SK-N-SH treated with all-trans-retinoic acid at 6 μM for 48 hours (cell line): Measurements from ENCODE around the gene GRK4.

Source experiments
- ATAC-seq: fragments of 200-7000 bp; cut with Tn5 transposase; 3 replicates; pipeline ENCODE4 v1.9.1; 2020; ENCODE audit warnings: mild to moderate bottlenecking, moderate library complexity
- ARNTL ChIP-seq: fragments of 450-650 bp; formaldehyde crosslinking; IDR thresholded peaks from 2 replicates; pipeline ENCODE4 v1.5.0; 2020; ENCODE audit warnings: low read depth, mild to moderate bottlenecking, moderate library complexity, borderline replicate concordance
- BACH2 ChIP-seq: fragments of 250-450 bp; sonication (Bioruptor Pico); IDR thresholded peaks from 2 replicates; pipeline ENCODE4 v1.9.0; 2021; ENCODE audit warnings: mild to moderate bottlenecking, borderline replicate concordance
- ESRRG ChIP-seq: fragments of 250-450 bp; sonication (Bioruptor Pico); IDR thresholded peaks from 2 replicates; pipeline ENCODE4 v1.6.1; 2021; ENCODE audit warnings: mild to moderate bottlenecking
- GLIS3 ChIP-seq: fragments of 250-450 bp; sonication (Bioruptor Pico); IDR thresholded peaks from 2 replicates; pipeline ENCODE4 v1.5.0; 2020; ENCODE audit warnings: mild to moderate bottlenecking, moderate library complexity
- ISL1 ChIP-seq: fragments of 250-450 bp; sonication (Bioruptor Pico); IDR thresholded peaks from 2 replicates; pipeline ENCODE4 v2.1.2; 2022; ENCODE audit warnings: mild to moderate bottlenecking, moderate library complexity
- OSR1 ChIP-seq: fragments of 250-450 bp; sonication (Bioruptor Pico); IDR thresholded peaks from 2 replicates; pipeline ENCODE4 v1.8.0; 2022; ENCODE audit warnings: moderate library complexity, mild to moderate bottlenecking, inconsistent platforms
- PPARA ChIP-seq: fragments of 250-450 bp; sonication (Bioruptor Pico); IDR thresholded peaks from 2 replicates; pipeline ENCODE4 v1.5.0; 2020; ENCODE audit warnings: mild to moderate bottlenecking, borderline replicate concordance
- RARB ChIP-seq: fragments of 250-450 bp; sonication (Bioruptor Pico); IDR thresholded peaks from 2 replicates; pipeline ENCODE4 v1.8.0; 2021; ENCODE audit warnings: mild to moderate bottlenecking, moderate library complexity
- TCF4 ChIP-seq: fragments of 250-450 bp; sonication (Bioruptor Pico); IDR thresholded peaks from 2 replicates; pipeline ENCODE4 v1.8.0; 2021; ENCODE audit warnings: mild to moderate bottlenecking, moderate library complexity, borderline replicate concordance
- TOX ChIP-seq: fragments of 250-450 bp; sonication (Bioruptor Pico); IDR thresholded peaks from 2 replicates; pipeline ENCODE4 v1.8.0; 2021; ENCODE audit warnings: mild to moderate bottlenecking, moderate library complexity, borderline replicate concordance
- ZC3H10 ChIP-seq: fragments of 250-450 bp; sonication (Bioruptor Pico); IDR thresholded peaks from 2 replicates; pipeline ENCODE4 v1.5.1; 2021; ENCODE audit warnings: mild to moderate bottlenecking, moderate library complexity
- ZFP3 ChIP-seq: fragments of 250-450 bp; sonication (Bioruptor Pico); IDR thresholded peaks from 2 replicates; pipeline ENCODE4 v1.5.0; 2020; ENCODE audit warnings: mild to moderate bottlenecking, moderate library complexity
- ZFP30 ChIP-seq: fragments of 450-650 bp; formaldehyde crosslinking; IDR thresholded peaks from 2 replicates; pipeline ENCODE4 v1.5.0; 2022; ENCODE audit warnings: mild to moderate bottlenecking, moderate library complexity
- ZNF70 ChIP-seq: fragments of 450-650 bp; formaldehyde crosslinking; IDR thresholded peaks from 2 replicates; pipeline ENCODE4 v1.5.0; 2020; ENCODE audit warnings: mild to moderate bottlenecking, moderate library complexity
- ZNF8 ChIP-seq: fragments of 450-650 bp; formaldehyde crosslinking; IDR thresholded peaks from 2 replicates; pipeline ENCODE4 v1.5.0; 2020; ENCODE audit warnings: mild to moderate bottlenecking, moderate library complexity
- TF ChIP-seq, protein P1 (sequence below): fragments of 250-450 bp; sonication (Bioruptor Pico); IDR thresholded peaks from 2 replicates; pipeline ENCODE4 v1.5.0; 2020; ENCODE audit warnings: mild to moderate bottlenecking, moderate library complexity
- TF ChIP-seq, protein P2 (sequence below): fragments of 250-450 bp; sonication (Bioruptor Pico); IDR thresholded peaks from 2 replicates; pipeline ENCODE4 v1.8.0; 2020; ENCODE audit warnings: mild to moderate bottlenecking, moderate library complexity, borderline replicate concordance
- TF ChIP-seq, protein P3 (sequence below): fragments of 250-450 bp; sonication (Bioruptor Pico); IDR thresholded peaks from 2 replicates; pipeline ENCODE4 v1.5.1; 2020; ENCODE audit warnings: low read depth, mild to moderate bottlenecking, moderate library complexity
- TF ChIP-seq, protein P4 (sequence below): fragments of 250-450 bp; sonication (Bioruptor Pico); IDR thresholded peaks from 2 replicates; pipeline ENCODE4 v1.5.1; 2021; ENCODE audit warnings: mild to moderate bottlenecking, moderate library complexity

GRK4 gene

DNA sequence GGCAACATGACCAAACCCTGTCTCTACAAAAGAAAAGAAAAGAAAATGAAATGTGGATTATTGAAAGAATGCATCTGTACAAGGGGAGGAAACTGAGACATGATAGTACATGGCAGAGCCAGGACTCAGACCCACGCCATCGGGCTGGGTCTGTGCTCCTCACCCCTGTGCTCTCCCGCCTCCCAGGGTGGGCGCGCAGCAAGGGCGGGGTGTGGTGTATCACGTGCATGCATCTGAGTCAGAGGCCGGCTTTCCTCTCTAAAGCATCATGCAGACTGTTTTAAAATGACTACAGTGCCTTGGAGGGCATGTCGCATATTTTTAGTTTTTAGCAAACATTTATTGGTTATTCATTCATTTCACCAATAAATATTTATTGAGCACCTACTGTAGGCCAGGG lies 63.2 kb downstream of the GRK4 start:
- no peak for ATAC-seq
- TF ChIP-seq TCF4 (CRISPR knock-in tag) (no peak), ZC3H10 (CRISPR knock-in tag) (no peak), TOX (CRISPR knock-in tag) (no peak), GLIS3 (CRISPR knock-in tag) (no peak), ZFP3 (CRISPR knock-in tag) (no peak)
- TF ChIP-seq, protein P1, sequence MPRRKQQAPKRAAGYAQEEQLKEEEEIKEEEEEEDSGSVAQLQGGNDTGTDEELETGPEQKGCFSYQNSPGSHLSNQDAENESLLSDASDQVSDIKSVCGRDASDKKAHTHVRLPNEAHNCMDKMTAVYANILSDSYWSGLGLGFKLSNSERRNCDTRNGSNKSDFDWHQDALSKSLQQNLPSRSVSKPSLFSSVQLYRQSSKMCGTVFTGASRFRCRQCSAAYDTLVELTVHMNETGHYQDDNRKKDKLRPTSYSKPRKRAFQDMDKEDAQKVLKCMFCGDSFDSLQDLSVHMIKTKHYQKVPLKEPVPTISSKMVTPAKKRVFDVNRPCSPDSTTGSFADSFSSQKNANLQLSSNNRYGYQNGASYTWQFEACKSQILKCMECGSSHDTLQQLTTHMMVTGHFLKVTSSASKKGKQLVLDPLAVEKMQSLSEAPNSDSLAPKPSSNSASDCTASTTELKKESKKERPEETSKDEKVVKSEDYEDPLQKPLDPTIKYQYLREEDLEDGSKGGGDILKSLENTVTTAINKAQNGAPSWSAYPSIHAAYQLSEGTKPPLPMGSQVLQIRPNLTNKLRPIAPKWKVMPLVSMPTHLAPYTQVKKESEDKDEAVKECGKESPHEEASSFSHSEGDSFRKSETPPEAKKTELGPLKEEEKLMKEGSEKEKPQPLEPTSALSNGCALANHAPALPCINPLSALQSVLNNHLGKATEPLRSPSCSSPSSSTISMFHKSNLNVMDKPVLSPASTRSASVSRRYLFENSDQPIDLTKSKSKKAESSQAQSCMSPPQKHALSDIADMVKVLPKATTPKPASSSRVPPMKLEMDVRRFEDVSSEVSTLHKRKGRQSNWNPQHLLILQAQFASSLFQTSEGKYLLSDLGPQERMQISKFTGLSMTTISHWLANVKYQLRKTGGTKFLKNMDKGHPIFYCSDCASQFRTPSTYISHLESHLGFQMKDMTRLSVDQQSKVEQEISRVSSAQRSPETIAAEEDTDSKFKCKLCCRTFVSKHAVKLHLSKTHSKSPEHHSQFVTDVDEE (CRISPR knock-in tag): no peak
- TF ChIP-seq, protein P2, sequence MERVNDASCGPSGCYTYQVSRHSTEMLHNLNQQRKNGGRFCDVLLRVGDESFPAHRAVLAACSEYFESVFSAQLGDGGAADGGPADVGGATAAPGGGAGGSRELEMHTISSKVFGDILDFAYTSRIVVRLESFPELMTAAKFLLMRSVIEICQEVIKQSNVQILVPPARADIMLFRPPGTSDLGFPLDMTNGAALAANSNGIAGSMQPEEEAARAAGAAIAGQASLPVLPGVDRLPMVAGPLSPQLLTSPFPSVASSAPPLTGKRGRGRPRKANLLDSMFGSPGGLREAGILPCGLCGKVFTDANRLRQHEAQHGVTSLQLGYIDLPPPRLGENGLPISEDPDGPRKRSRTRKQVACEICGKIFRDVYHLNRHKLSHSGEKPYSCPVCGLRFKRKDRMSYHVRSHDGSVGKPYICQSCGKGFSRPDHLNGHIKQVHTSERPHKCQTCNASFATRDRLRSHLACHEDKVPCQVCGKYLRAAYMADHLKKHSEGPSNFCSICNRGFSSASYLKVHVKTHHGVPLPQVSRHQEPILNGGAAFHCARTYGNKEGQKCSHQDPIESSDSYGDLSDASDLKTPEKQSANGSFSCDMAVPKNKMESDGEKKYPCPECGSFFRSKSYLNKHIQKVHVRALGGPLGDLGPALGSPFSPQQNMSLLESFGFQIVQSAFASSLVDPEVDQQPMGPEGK (CRISPR knock-in tag): no peak
- TF ChIP-seq, protein P3, sequence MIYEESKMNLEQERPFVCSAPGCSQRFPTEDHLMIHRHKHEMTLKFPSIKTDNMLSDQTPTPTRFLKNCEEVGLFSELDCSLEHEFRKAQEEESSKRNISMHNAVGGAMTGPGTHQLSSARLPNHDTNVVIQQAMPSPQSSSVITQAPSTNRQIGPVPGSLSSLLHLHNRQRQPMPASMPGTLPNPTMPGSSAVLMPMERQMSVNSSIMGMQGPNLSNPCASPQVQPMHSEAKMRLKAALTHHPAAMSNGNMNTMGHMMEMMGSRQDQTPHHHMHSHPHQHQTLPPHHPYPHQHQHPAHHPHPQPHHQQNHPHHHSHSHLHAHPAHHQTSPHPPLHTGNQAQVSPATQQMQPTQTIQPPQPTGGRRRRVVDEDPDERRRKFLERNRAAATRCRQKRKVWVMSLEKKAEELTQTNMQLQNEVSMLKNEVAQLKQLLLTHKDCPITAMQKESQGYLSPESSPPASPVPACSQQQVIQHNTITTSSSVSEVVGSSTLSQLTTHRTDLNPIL: no peak
- TF ChIP-seq, protein P4, sequence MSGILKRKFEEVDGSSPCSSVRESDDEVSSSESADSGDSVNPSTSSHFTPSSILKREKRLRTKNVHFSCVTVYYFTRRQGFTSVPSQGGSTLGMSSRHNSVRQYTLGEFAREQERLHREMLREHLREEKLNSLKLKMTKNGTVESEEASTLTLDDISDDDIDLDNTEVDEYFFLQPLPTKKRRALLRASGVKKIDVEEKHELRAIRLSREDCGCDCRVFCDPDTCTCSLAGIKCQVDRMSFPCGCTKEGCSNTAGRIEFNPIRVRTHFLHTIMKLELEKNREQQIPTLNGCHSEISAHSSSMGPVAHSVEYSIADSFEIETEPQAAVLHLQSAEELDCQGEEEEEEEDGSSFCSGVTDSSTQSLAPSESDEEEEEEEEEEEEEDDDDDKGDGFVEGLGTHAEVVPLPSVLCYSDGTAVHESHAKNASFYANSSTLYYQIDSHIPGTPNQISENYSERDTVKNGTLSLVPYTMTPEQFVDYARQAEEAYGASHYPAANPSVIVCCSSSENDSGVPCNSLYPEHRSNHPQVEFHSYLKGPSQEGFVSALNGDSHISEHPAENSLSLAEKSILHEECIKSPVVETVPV: no peak

DNA sequence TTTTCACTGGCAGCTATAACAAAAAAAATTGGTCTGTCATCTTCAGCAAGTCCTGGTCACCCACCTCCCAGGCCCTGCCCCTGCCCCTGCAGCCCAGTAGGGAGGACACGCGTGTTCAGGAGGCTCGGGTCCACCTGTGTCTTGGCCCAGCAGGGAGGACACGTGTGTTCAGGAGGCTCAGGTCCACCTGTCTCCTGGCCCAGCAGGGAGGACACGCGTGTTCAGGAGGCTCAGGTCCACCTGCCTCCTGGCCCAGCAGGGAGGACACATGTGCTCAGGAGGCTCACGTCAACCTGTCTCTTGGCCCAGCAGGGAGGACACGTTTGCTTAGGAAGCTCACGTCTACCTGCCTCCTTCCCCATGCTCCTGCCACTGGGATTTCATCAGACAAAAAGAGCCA lies 66.1 kb downstream of the GRK4 start:
- TF ChIP-seq ZNF70 (CRISPR knock-in tag): no peak
- TF ChIP-seq ISL1 (CRISPR knock-in tag): no peak
- TF ChIP-seq, protein P2 (CRISPR knock-in tag): no peak
- no peak for TF ChIP-seq ZNF8 (CRISPR knock-in tag)
- TF ChIP-seq, protein P3: no peak
- TF ChIP-seq RARB (CRISPR knock-in tag): no peak
- TF ChIP-seq TOX (CRISPR knock-in tag): no peak
- no peak for TF ChIP-seq OSR1 (CRISPR knock-in tag)
- no peak for TF ChIP-seq BACH2 (CRISPR knock-in tag)
- TF ChIP-seq, protein P4: no peak
- TF ChIP-seq ESRRG: no peak
- TF ChIP-seq ZFP30 (CRISPR knock-in tag): no peak
- no peak for TF ChIP-seq PPARA (CRISPR knock-in tag)
- TF ChIP-seq TCF4 (CRISPR knock-in tag): no peak
- TF ChIP-seq ARNTL (CRISPR knock-in tag): no peak

More for the DNA sequence above, 66.1 kb downstream of the GRK4 start:
- ATAC-seq: no peak
